CD4-positive, alpha-beta T cell (primary cell): ENCODE results near the gene KIF26A. TPM values are rescaled to one million over a fixed set of nuclear protein-coding genes. Genes with fewer than 3 reads are reported as not detected.

Source experiments
- ATAC-seq: fragments of 200-7000 bp; cut with Tn5 transposase; one replicate; pipeline ENCODE4 v1.10.0; 2022; ENCODE audit warnings: mild to moderate bottlenecking; ENCODE audit not compliant: poor library complexity
- CTCF ChIA-PET: fragments of 350-600 bp; sonication (Branson Sonifier 250); formaldehyde crosslinking; loops from one replicate; lab custom pipeline; 2021; ENCODE audit warnings: antibody characterized with exemption, inconsistent platforms; lab: Charles Lee
- POLR2A ChIA-PET: fragments of 350-600 bp; sonication (Branson Sonifier 250); formaldehyde crosslinking; loops from one replicate; lab custom pipeline; 2021; ENCODE audit warnings: antibody characterized with exemption, inconsistent platforms; lab: Charles Lee
- DNase-seq, 14 experiments: peaks; one replicate each; pipeline ENCODE4 v3.0.0-alpha.2; 2013 to 2020; ENCODE audit warnings: mixed read lengths in 2 of 14
- H3K27ac ChIP-seq, 2 donors: one replicate each; pipeline versions ENCODE4 v1.5.1 to v1.7.0; 2013; ENCODE audit warnings: low read length in 2 of 2, low read depth in 1 of 2, mild to moderate bottlenecking in 1 of 2
- H3K27me3 ChIP-seq, 2 experiments: 1 replicate in 1 of 2; 2 replicates in 1 of 2; pipeline versions ENCODE4 v1.6.1 to v1.7.0; 2013; ENCODE audit warnings: low read length in 2 of 2, control low read depth in 1 of 2, mild to moderate bottlenecking in 1 of 2, moderate library complexity in 1 of 2; ENCODE audit not compliant: insufficient read depth in 2 of 2, control insufficient read depth in 1 of 2
- H3K36me3 ChIP-seq: one replicate; pipeline ENCODE4 v1.6.1; 2013; ENCODE audit warnings: low read length, control low read depth; ENCODE audit not compliant: insufficient read depth
- H3K4me1 ChIP-seq: one replicate; pipeline ENCODE4 v1.6.1; 2013; ENCODE audit warnings: low read length, control low read depth; ENCODE audit not compliant: insufficient read depth
- H3K4me3 ChIP-seq: one replicate; pipeline ENCODE4 v1.5.1; 2013; ENCODE audit warnings: mild to moderate bottlenecking, low read length, moderate library complexity
- H3K9me3 ChIP-seq, 2 experiments: 1 replicate in 1 of 2; 2 replicates in 1 of 2; pipeline versions ENCODE4 v1.6.1 to v1.7.0; 2013; ENCODE audit warnings: low read length in 2 of 2, mild to moderate bottlenecking in 2 of 2, control low read depth in 1 of 2, moderate library complexity in 1 of 2; ENCODE audit not compliant: control insufficient read depth in 1 of 2, insufficient read depth in 1 of 2
- H3K27ac Mint-ChIP-seq: one replicate; pipeline ENCODE4 v1.8.0; 2020; ENCODE audit warnings: mixed read lengths
- H3K27me3 Mint-ChIP-seq: one replicate; pipeline ENCODE4 v1.8.0; 2021; ENCODE audit warnings: mixed read lengths
- H3K36me3 Mint-ChIP-seq: one replicate; pipeline ENCODE4 v1.8.0; 2021; ENCODE audit warnings: low read depth, mixed read lengths
- H3K4me1 Mint-ChIP-seq: one replicate; pipeline ENCODE4 v1.8.0; 2021; ENCODE audit warnings: low read depth, mixed read lengths
- H3K4me3 Mint-ChIP-seq: one replicate; pipeline ENCODE4 v1.8.0; 2020; ENCODE audit warnings: mild to moderate bottlenecking, mixed read lengths
- H3K9me3 Mint-ChIP-seq: one replicate; pipeline ENCODE4 v1.8.0; 2020; ENCODE audit warnings: mixed read lengths
- CTCF ChIP-seq: fragments of 200-600 bp; IDR thresholded peaks from one replicate; pipeline ENCODE4 v1.8.0; 2022; ENCODE audit warnings: antibody characterized with exemption, mild to moderate bottlenecking
- intact Hi-C, 2 experiments: fragments of 100-400 bp; cut with DNase I in 1 of 2; cut with micrococcal nuclease in 1 of 2; formaldehyde crosslinking; loops; one replicate each; pipeline versions ENCODE4 v1.15.1 to v1.9.0; 2023 to 2025; cut with DNase I, micrococcal nuclease
- total RNA-seq, 174 experiments: library from RNA in 2 of 174; stranded (reverse) in 2 of 174; gene quantifications; one replicate each; pipeline ENCODE4 v1.2.3 and lab custom pipeline; 2021 to 2026

The KIF26A gene
- total RNA-seq, 2 experiments from 2014 or later, result 0.25 to 0.31 TPM

- intact Hi-C loops, result no loop called here
- Histone ChIP-seq H3K27ac (no peak overlapping the region), H3K4me3 (no peak overlapping the region), H3K9me3 (no peaks in the 10 kb centered on the region), H3K4me1 (no peaks in the 10 kb centered on the region), H3K27me3 (no peaks in the 10 kb centered on the region), H3K36me3 (no peaks in the 10 kb centered on the region)
- no peak for TF ChIP-seq CTCF
- H3K27me3 Mint-ChIP-seq, result peaks cover 4% of the 10 kb centered on the region
- ChIA-PET CTCF (no interaction called here), POLR2A (no interaction called here)
- ATAC-seq, result no peak
- no peaks in the 10 kb centered on the region for H3K9me3 Mint-ChIP-seq
- DNase-seq, result no peak
- no peak overlapping the region for H3K27ac Mint-ChIP-seq
- no peaks in the 10 kb centered on the region for H3K4me1 Mint-ChIP-seq
- H3K36me3 Mint-ChIP-seq, result no peaks in the 10 kb centered on the region
- no peak overlapping the region for H3K4me3 Mint-ChIP-seq
Measured at GRCh38 chr14:104190396-104191000, 52.1 kb downstream of the KIF26A start.

- Histone ChIP-seq H3K9me3 (no peaks in the 10 kb centered on the region), H3K27me3 (no peaks in the 10 kb centered on the region), H3K36me3 (no peaks in the 10 kb centered on the region), H3K27ac (no peak overlapping the region), H3K4me3 (no peak overlapping the region), H3K4me1 (peaks cover 2% of the 10 kb centered on the region)
- DNase-seq (no peak), ATAC-seq (no peak)
- CTCF ChIA-PET, result no interaction called here
- no peaks in the 10 kb centered on the region for H3K36me3 Mint-ChIP-seq
- no peaks in the 10 kb centered on the region for H3K9me3 Mint-ChIP-seq
- POLR2A ChIA-PET, result no interaction called here
- no peaks in the 10 kb centered on the region for H3K4me1 Mint-ChIP-seq
- no peak overlapping the region for H3K4me3 Mint-ChIP-seq
- intact Hi-C loops, result no loop called here
- H3K27ac Mint-ChIP-seq, result no peak overlapping the region
- no peak for TF ChIP-seq CTCF
- H3K27me3 Mint-ChIP-seq, result peaks cover 4% of the 10 kb centered on the region
Measured at GRCh38 chr14:104191409-104191997, 53.1 kb downstream of the KIF26A start.

- Histone ChIP-seq H3K27ac (no peak overlapping the region), H3K9me3 (no peaks in the 10 kb centered on the region), H3K36me3 (no peaks in the 10 kb centered on the region), H3K27me3 (no peaks in the 10 kb centered on the region), H3K4me3 (no peak overlapping the region), H3K4me1 (peaks cover 7% of the 10 kb centered on the region)
- TF ChIP-seq CTCF, result no peak
- DNase-seq (no peak), ATAC-seq (no peak)
- peaks cover 4% of the 10 kb centered on the region for H3K27me3 Mint-ChIP-seq
- no peaks in the 10 kb centered on the region for H3K9me3 Mint-ChIP-seq
- ChIA-PET CTCF (no interaction called here), POLR2A (no interaction called here)
- H3K27ac Mint-ChIP-seq, result no peak overlapping the region
- no peaks in the 10 kb centered on the region for H3K4me1 Mint-ChIP-seq
- no peak overlapping the region for H3K4me3 Mint-ChIP-seq
- intact Hi-C loops, result no loop called here
- H3K36me3 Mint-ChIP-seq, result no peaks in the 10 kb centered on the region
Measured at GRCh38 chr14:104192146-104192882, 53.9 kb downstream of the KIF26A start.
